A549 (cell line): ENCODE measurements around the gene FGF14.

ENCODE experiments used
- CTCF ChIP-seq: fragments of >200 bp; sonication (Bioruptor Twin); formaldehyde crosslinking; IDR thresholded peaks from 3 replicates; pipeline ENCODE4 v1.5.1; 2016
- EP300 ChIP-seq, 2 experiments: fragments of >200 bp; sonication (Bioruptor Twin); formaldehyde crosslinking; IDR thresholded peaks; 2 replicates in 1 of 2; 3 replicates in 1 of 2; pipeline ENCODE4 v1.6.1; 2016 to 2017
- JUN ChIP-seq, 2 experiments: fragments of >200 bp; sonication (Bioruptor Twin); formaldehyde crosslinking; IDR thresholded peaks; 2 replicates in 1 of 2; 3 replicates in 1 of 2; pipeline ENCODE4 v1.6.1; 2016 to 2017
- MAX ChIP-seq: IDR thresholded peaks from 2 replicates; pipeline ENCODE4 v1.6.1; 2012
- POLR2A ChIP-seq: IDR thresholded peaks from 2 replicates; pipeline ENCODE4 v1.6.1; 2012; ENCODE audit warnings: mild to moderate bottlenecking, low read length
- RAD21 ChIP-seq, 2 experiments: fragments of >200 bp in 1 of 2; sonication (Bioruptor Twin) in 1 of 2; formaldehyde crosslinking in 1 of 2; IDR thresholded peaks in 1 of 2; conservative IDR thresholded peaks in 1 of 2; 2 replicates in 1 of 2; 3 replicates in 1 of 2; pipeline ENCODE4 v1.6.1; 2012 to 2018; ENCODE audit warnings: inconsistent platforms in 1 of 2
- SMC3 ChIP-seq: fragments of >200 bp; sonication (Bioruptor Twin); formaldehyde crosslinking; IDR thresholded peaks from 3 replicates; pipeline ENCODE4 v1.6.1; 2018; ENCODE audit warnings: inconsistent platforms
- ZFP36 ChIP-seq: fragments of 450-650 bp; IDR thresholded peaks from 2 replicates; pipeline ENCODE4 v1.6.1; 2014; ENCODE audit warnings: borderline replicate concordance; ENCODE audit not compliant: partially characterized antibody

- TF ChIP-seq EP300 (IDR thresholded peaks at IDR 0.05) (no peak), ZFP36 (no peak), RAD21 (conservative IDR thresholded peaks at IDR 0.05 in 1 of 2, IDR thresholded peaks at IDR 0.05 in 1 of 2) (no peak), CTCF (no peak), JUN (IDR thresholded peaks at IDR 0.05) (no peak), POLR2A (no peak), MAX (no peak), SMC3 (no peak)
Observed at GRCh38 chr13:102323012-102323411, 78.8 kb downstream of the FGF14 start.
